Posterior cingulate gyrus (tissue), 11 donors: ENCODE measurements around the gene PPP6R2.
"Not testable (repeated sequence)": the region's sequence is repeated elsewhere in the genome, so short reads cannot be mapped to it uniquely, and the experiment has no call there.

ENCODE experiments used
- DNase-seq, 10 donors: peaks; one replicate each; pipeline versions ENCODE4 v3.0.0 to v3.0.0-alpha.2; 2020 to 2021; ENCODE audit warnings: mixed read lengths in 3 of 10
- intact Hi-C: fragments of 100-400 bp; cut with DNase I; formaldehyde crosslinking; loops from one replicate; pipeline ENCODE4 v1.15.1; 2023

Gene PPP6R2

DNA sequence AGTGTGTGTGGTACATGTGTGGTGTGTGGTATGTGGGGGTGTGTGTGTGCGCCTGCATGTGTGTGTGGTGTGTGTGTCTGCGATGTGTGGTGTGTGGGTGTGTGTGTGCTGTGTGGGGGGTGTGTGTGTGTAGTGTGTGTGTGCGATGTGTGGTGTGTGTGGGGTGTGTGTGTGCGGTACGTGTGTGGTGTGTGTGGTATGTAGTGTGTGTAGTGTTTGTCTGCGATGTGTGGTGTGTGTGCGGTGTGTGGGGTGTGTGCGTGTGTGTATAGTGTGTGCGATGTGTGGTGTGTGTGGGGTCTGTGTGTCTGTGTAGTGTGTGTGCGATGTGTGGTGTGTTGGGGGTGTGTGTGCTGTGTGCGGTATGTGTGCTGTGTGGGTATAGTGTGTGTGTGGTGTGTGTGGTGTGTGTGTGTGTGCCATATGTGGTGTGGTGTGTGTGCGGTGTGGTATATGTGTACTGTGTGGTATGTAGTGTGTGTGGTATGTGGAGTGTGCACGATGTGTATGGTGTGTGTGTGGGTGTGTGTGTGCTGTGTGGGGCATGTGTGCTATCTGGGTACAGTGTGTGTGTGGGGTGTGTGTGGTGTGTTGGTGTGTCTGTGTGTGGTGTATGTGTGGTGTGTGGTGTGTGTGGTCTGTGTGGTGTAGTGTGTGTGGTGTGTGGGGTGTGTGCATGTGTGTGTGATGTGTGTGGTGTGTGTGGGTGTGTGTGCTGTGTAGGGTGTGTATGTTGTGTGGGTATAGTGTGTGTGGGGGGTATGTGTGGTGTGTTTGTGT lies 5.7 kb upstream of the PPP6R2 start:
- intact Hi-C loops: no loop called here
- peak in 1 of 10 donors; percentile 4 for DNase-seq

DNA sequence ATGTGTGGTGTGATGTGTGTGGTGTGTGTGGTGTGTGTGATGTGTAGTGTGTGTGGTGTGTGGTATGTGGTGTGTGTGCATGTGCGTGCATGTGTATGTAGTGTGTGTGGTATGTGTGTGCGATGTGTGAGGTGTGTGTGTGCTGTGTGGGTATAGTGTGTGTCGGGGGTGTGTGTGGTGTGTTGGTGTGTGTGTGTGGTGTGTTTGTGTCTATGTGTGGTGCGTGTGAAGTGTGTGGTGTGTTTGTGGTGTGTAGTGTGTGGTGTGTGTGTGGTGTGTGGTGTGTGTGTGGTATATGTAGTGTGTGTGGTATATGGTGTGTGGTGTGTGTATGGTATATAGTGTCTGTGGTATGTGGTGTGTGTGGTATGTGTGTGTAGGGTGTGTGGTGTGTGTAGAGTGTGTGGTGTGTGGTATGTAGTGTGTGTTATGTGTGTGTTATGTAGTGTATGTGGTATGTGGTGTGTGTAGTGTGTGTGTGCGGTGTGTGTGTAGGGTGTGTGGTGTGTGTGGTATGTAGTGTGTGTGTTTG lies 5.0 kb upstream of the PPP6R2 start:
- intact Hi-C loops: no loop called here
- DNase-seq: no peak

DNA sequence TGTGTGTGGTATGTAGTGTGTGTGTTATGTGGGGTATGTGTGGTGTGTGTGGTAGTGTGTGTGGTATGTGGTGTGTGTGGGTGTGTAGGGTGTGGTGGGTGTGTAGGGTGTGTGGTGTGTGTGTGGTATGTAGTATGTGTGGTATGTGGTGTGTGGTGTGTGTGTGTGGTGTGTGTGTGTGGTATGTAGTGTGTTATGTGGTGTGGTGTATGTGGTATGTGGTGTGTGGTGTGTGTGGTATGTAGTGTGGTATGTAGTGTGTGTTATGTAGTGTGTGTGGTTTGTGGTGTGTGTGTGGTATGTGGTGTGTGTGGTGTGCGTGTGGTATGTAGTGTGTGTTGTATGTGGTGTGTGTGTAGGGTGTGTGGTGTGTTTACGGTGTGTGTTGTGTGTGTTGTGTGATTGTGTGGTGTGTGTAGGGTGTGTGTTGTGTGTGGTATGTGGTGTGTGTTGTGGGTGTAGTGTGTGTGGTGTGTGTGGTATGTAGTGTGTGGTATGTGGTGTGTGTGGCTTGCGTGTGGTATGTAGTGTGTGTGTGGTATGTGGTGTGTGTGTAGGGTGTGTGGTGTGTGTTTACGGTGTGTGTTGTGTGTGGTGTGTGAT lies 4.2 kb upstream of the PPP6R2 start:
- intact Hi-C loops: no loop called here
- DNase-seq: peak in 1 of 10 donors; percentile 9

DNA sequence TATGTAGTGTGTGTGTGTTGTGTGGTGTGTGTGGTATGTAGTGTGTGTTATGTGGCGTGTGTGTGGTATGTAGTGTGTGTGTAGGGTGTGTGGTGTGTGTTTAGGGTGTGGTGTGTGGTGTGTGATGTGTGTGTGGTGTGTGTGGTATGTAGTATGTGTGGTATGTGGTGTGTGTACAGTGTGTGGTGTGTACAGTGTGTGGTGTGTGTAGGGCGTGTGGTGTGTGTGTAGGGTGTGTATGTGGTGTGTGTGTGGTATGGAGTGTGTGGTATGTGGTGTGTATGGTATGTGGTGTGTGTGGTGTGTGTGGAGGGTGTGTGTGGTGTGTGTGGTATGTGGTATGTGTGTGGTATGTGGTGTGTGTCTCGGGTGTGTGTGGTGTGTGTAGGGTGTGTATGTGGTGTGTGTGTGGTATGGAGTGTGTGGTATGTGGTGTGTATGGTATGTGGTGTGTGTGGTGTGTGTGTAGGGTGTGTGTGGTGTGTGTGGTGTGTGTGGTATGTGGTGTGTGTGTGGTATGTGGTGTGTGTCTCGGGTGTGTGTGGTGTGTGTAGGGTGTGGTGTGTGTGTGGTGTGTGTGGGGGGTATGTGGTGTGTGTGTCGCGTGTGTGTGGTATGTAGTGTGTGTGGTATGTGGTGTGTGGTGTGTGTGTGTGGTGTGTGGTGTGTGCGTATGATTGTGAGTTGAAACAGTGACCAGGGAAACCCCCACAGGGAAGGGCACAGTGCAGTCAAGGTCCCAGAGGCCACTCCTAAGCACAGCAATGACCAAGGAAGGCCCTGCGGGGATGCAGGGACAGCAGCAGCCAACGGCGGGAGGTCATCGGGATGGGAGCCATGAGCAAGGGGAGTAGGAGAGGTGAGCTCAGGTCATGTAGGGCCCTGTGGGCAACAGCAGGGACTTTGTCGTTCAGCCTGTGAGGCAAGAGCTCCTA lies 2.9 kb upstream of the PPP6R2 start:
- intact Hi-C loops: loop anchor here (5.0 to 10.0 kb wide), 2 partner anchors 88 to 165 kb away; partner anchors contain the start of genes HDAC10, LMF2 and NCAPH2
- peak in 2 of 10 donors; percentile 17 to 30 for DNase-seq

DNA sequence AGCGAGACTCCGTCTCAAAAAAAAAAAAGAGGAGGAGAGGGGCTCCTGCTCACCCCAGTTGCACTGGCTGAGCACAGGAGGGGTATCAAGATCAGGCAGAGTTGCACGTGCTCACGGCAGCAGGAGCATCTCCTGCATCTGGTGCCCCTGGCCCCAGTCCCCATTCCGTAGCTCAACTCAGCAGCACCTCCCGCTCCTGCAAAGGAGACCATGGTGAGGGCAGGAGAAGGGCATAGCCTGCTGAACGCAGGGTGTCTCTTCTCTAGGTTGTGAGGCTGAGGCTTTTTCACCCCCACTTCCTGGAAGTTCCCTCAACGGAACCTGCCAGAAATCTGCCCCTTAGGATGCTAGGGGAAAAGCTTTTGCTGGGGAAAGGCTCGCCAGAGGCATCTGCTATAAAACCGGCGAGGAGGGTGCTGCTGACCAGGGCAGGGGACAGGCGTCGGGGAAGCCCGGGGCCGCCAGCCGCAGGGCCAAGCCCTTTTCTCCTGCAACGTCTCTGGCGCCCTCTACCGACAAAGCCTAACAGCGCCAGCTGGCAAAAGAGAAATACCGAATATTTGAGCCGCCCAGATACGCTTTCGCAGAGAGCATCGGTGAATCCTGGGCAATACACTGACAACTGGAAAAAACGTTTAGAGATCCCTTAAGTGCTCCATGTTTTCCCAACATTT lies 1.0 kb upstream of the PPP6R2 start:
- DNase-seq: peak; percentile 72 to 98 (median 89)
- intact Hi-C loops: loop anchor here (1.0 to 10.0 kb wide), 4 partner anchors 15 to 163 kb away; partner anchors contain the start of genes DENND6B, HDAC10, LMF2 and NCAPH2

DNA sequence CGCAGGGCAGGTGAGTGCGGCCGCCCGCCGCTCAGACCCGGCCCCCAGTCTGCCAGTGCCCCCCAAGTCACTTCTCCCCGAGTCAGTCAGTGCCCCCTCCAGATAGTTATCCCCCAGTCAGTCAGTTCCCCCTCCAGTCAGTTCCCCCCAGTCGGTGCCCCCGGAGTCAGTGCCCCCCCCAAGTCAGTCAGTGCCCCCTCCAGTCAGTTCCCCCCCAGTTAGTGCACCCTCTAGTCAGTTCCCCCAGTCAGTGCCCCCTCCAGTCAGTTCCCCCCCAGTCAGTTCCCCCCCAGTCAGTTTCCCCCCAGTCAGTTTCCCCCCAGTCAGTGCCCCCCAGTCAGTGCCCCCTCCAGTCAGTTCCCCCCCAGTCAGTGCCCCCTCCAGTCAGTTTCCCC lies 411 bp downstream of the PPP6R2 start:
- peak in 1 of 10 donors; percentile 3 for DNase-seq
- intact Hi-C loops: loop anchor here (2.0 to 10.0 kb wide), 3 partner anchors 17 to 161 kb away; partner anchors contain the start of genes DENND6B, HDAC10, LMF2 and NCAPH2

DNA sequence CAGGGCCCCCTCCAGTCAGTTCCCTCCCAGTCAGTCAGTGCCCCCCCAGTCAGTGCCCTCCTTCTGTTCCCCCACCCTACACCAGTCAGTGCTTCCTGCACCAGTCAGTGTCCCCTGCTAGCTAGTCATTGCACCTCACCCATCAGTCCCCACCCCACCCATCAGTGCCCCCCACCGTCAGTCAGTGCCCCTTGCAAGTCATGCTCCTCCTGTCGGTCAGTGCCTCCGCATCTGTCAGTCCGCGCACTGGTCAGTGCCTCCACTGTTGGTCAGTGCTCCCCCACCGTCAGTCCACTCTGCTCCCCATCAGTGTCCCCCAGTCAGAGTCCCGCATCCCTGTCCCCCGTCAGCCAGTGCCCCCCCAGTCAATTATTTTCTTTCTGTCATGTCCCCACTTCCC lies 3.3 kb downstream of the PPP6R2 start:
- intact Hi-C loops: loop anchor here (10.0 kb wide), 1 partner anchor 158 kb away; the partner anchor contains the start of genes LMF2 and NCAPH2
- DNase-seq: peak in 1 of 10 donors; percentile 83

DNA sequence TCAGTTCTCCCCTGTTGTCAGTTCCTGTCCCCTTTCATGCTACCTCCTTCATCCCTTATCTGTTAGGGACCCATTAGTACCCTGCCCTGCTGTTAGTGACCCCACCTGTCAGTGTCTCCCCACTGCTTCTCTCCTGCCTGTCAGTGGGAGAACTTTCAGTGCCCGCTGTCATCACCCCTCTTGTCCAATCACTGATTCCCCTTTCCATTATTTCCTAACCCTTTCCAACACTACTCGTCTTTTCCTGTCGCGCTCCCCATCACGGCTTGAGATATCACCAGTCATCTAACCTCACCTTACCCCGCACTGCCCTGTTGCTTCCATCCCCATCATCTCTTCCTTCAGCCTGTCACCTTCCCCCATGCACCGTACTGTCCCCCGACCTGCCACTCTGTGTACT lies 4.0 kb downstream of the PPP6R2 start:
- peak in 1 of 10 donors; percentile 69 for DNase-seq
- intact Hi-C loops: loop anchor here (10.0 kb wide), 1 partner anchor 158 kb away; the partner anchor contains the start of genes LMF2 and NCAPH2

DNA sequence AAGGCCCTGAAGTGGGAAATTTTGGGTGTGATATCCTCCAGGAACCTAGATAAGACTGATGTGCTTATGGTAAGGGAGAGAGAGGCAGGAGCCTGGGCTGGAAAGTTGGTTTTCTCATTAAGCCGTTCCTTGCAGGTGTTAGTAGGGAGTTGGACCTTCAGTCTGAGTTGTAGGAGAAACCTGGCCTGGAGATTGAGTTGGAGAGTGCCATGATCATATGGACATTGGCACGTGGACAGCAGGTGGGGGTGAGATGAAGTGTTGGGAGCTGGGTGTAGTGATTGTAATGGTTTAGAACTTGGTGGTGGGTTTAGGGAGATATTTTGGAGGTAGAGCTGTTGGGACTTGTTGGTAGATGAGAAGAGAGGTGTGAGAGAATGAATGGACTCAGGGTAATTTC lies 4.9 kb downstream of the PPP6R2 start:
- intact Hi-C loops: loop anchor here (10.0 kb wide), 1 partner anchor 157 kb away; the partner anchor contains the start of genes LMF2 and NCAPH2
- no peak for DNase-seq

DNA sequence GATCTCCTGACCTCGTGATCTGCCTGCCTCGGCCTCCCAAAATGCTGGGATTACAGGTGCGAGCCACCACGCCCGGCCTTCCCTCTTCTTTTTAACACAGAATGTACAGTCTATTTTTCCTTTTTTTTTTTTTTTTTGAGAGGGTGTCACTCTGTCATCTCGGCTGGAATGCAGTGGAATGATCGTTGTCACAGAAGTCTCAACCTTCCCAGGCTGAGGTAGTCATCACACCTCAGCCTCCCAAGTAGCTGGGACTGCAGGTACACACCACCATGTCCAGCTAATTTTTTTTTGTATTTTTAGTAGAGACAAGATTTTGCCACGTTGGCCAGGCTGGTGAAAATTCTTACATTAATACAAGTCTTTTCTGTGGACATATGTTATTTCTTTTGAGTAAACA lies 13.1 kb downstream of the PPP6R2 start:
- no peak for DNase-seq
- intact Hi-C loops: no loop called here

DNA sequence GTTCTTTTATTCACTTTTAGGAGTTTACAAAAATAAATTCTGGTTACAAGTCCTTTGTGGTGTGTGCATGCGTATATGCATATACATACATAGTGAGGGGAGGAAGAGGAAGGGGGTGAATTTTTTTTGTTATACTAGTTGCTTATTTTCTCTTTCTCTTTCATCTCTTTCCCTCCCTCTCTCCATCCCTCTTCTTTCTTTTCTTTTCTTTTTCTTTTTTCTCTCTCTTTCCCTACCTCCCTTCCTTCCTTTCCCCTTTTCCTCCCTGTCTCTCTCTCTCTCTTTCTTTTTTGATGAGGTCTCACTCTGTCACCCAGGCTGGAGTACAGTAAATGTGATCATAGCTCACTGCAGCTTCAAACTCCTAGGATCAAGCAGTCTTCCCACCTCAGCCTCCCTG lies 14.1 kb downstream of the PPP6R2 start:
- intact Hi-C loops: no loop called here
- no peak for DNase-seq

DNA sequence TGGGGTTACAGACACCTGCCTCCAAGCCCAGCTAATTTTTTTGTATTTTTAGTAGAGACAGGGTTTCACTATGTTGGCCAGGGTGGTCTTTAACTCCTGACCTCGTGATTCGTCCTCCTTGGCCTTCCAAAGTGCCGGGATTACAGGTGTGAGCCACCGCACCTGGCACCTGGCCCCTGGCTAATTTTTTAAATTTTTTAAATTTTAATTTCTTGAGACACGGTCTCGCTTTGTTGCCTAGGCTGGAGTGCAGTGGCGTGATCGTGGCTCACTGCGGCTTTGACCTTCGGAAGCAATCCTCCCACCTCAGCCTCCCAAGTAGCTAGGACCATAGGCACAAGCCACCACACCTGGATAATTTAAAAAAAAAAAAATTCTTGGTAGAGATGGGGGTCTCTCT lies 14.6 kb downstream of the PPP6R2 start:
- DNase-seq: no peak
- intact Hi-C loops: no loop called here

DNA sequence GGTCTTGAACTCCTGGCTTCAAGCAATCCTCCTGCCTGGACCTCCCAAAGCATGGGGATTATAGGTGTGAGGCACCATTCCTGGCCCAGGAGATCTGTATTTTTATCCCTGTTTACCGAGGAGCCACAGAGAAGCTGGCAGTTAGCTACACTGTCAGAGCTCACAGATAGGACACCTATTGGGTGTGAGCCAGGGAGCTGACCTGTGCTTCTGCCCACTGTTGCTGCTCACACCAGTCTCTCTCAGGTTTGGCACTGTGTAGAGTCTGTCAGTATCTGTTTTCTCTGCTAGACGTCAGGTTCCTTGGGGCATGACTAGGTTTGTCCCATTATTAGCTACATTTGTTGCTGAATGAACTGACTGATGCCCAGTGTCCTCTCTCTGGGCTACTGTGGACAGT lies 17.5 kb downstream of the PPP6R2 start:
- no peak for DNase-seq
- intact Hi-C loops: no loop called here

DNA sequence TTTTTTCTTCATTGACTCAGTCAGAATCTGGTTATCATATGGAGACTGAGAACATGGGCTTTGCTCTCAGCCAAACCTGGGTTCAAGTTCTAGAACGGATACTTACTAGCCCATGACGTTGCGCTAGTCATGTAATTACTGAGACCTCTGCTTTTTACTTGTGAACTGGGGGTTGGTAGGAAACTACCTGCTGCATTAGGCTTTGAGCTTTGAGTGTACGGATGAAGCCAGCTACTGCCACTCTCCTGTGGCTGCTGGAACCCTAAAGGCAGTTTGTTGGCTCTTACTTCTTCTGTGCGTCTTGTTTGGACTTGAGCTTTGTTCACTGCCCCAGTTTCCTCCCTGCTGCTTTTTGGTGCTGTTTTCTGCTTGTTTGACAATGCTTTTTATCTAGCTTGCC lies 18.1 kb downstream of the PPP6R2 start:
- intact Hi-C loops: no loop called here
- no peak for DNase-seq

DNA sequence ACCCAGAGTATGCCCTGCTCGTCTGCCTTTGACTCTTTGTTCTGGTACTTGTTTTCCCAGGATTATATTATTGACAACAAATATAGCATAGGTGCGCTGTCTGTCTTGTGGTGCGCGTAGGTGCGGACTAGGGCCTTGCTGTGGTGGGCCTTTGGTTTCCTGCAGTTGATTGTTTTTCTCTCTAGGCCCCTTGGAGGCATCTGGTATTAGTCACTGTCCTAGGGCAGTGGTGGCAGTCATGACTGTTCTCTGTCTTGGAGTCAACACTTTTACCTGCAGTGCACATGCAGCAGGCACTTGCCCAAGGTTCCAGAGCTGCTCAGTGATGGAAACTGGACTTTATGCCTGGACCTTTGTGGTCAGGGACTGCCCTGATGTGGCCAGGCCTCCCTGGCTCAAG lies 18.6 kb downstream of the PPP6R2 start:
- intact Hi-C loops: no loop called here
- DNase-seq: no peak

DNA sequence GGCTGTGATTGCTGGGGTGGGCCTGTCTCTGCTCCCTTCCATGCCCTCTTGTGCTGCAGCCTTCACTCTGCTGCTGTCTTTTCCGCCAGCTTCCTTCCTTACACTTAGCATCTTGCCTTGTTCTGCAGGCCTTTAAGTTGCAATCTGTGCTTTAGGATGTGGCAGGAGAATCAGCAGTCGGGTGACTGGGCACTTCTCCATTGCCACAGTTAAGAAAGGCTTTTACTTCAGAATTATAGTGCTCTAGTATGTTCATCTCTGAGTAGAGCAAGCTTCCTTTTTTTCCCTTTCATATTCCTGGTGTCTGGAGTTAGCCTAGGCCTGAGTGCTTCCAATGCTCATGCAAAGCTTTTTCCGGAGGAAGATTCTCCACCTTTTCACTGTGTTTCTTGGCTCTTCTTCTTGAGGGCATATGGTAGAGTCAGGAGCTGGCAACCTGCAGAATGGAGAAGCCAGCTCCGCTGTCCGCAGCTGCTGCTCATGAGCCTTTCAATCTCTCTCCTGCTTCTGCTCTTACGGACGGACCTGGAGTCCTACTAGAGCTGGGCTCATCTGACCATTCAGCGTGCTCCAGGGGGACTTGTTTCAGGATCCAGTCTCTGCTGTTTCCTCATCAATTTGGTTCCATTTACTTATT lies 20.2 kb downstream of the PPP6R2 start:
- intact Hi-C loops: no loop called here
- DNase-seq: no peak

DNA sequence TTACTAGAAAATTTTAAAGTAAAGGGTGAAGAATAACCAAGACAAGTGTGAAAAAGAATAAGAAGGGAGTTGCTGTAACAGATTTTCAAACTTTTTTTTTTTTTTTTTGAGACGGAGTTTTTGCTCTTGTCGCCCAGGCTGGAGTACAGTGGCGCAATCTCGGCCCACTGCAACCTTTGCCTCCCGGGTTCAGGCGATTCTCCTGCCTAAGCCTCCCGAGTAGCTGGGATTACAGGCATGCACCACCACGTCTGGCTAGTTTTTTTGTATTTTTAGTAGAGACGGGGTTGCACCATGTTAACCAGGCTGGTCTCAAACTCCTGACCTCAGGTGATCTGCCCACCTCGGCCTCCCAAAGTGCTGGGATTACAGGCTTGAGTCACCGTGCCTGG lies 20.7 kb downstream of the PPP6R2 start:
- intact Hi-C loops, DNase-seq: not testable (repeated sequence)

DNA sequence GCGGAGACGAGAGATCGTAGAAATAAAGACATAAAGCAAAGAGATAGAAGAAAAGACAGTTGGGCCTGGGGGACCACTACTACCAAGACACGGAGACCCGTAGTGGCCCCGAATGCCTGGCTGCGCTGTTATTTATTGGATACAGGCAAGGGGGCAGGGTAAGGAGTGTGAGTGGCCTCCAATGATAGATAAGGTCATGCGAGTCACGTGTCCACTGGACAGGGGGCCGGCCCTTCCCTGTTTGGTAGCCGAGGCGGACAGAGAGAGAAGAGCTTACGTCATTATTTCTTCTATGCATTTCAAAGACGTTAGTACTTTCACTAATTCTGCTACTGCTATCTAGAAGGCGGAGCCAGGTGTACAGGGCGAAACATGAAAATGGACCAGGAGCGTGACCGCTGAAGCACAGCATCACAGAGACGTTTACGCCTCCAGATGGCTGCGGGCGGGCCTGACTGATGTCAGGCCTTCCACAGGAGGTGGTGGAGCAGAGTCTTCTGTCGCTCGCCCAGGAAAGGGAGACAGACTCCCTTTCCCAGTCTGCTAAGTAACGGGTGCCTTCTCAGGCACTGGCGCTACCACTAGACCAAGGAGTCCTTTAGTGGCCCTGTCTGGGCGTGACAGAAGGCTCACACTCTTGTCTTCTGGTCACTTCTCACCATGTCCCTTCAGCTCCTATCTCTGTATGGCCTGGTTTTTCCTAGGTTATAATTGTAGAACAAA lies 24.8 kb downstream of the PPP6R2 start:
- no peak for DNase-seq
- intact Hi-C loops: no loop called here
